HL-60 (cell line): ENCODE results near the gene FITM2.

ENCODE experiments used
- CTCF ChIP-seq: IDR thresholded peaks from one replicate; pipeline ENCODE4 v1.5.1; 2011; ENCODE audit warnings: low read length, control low read depth, inconsistent platforms; ENCODE audit not compliant: insufficient read depth
- POLR2AphosphoS5 ChIP-seq: IDR thresholded peaks from 2 replicates; pipeline ENCODE4 v1.6.1; 2012; ENCODE audit warnings: low read depth

DNA sequence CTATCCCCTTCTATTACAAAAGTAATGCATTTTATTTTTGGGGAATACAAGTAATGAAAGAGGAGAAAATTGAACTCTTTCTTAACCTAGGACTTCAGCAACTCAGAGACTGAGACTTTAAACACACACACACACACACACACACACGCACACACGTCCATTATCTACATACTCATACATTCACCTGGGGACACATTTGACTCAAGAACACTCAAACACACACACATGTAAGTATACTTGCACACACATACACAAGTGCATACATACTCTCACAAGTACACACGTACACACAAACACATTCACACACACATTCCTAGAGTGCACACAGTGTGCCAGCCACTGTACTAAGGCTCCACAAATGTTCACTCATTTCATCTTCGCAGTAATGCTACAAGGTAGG lies 23.7 kb upstream of the FITM2 start:
- TF ChIP-seq CTCF = no peak
- no peak for TF ChIP-seq POLR2AphosphoS5
